Hematopoietic multipotent progenitor cell (in vitro differentiated cells): ENCODE data around the gene EIF2B2. TPM values are rescaled to one million over a fixed set of nuclear protein-coding genes. Genes with fewer than 3 reads are reported as not detected.

ENCODE experiments used
- DNase-seq, 3 donors: peaks; one replicate each; pipeline ENCODE4 v3.0.0-alpha.2; 2011 to 2015; ENCODE audit warnings: low read depth in 2 of 3, low spot score in 2 of 3
- total RNA-seq: library from RNA; depleted of rRNA; stranded (reverse); fragments of >200 nt; gene quantifications from one replicate; pipeline ENCODE4 v1.2.3, GENCODE V29; 2012

EIF2B2 gene
- total RNA-seq, 1 donor: 45.5 TPM

GRCh38 chr14:74973003-74973653, 29.6 kb upstream of the EIF2B2 start:
- DNase-seq: peak in 2 of 3 donors; percentile 65 to 81

- no peak for DNase-seq
These were observed 28.8 kb upstream of the EIF2B2 start for GRCh38 chr14:74973905-74974363.

GRCh38 chr14:74974364-74975058, 28.2 kb upstream of the EIF2B2 start:
- DNase-seq: no peak

- no peak for DNase-seq
These were observed 27.5 kb upstream of the EIF2B2 start for GRCh38 chr14:74975059-74975810.

GRCh38 chr14:74976264-74977113, 26.2 kb upstream of the EIF2B2 start:
- DNase-seq: no peak

GRCh38 chr14:74977164-74977900, 25.4 kb upstream of the EIF2B2 start:
- no peak for DNase-seq

- DNase-seq: no peak
These were observed 24.8 kb upstream of the EIF2B2 start for GRCh38 chr14:74977901-74978385.

- no peak for DNase-seq
These were observed 24.2 kb upstream of the EIF2B2 start for GRCh38 chr14:74978416-74978947.

GRCh38 chr14:74979029-74979428, 23.7 kb upstream of the EIF2B2 start:
- no peak for DNase-seq

- no peak for DNase-seq
These were observed 23.0 kb upstream of the EIF2B2 start for GRCh38 chr14:74979442-74980397.

GRCh38 chr14:74980398-74980730, 22.4 kb upstream of the EIF2B2 start:
- no peak for DNase-seq

- DNase-seq: no peak
These were observed 21.8 kb upstream of the EIF2B2 start for GRCh38 chr14:74980731-74981461.

GRCh38 chr14:74981462-74981782, 21.3 kb upstream of the EIF2B2 start:
- no peak for DNase-seq

GRCh38 chr14:74981833-74982232, 20.9 kb upstream of the EIF2B2 start:
- DNase-seq: no peak

GRCh38 chr14:74982661-74983060, 20.1 kb upstream of the EIF2B2 start:
- DNase-seq: no peak

GRCh38 chr14:74983343-74983742, 19.4 kb upstream of the EIF2B2 start:
- no peak for DNase-seq

GRCh38 chr14:74984236-74985027, 18.3 kb upstream of the EIF2B2 start:
- no peak for DNase-seq

- no peak for DNase-seq
These were observed 17.8 kb upstream of the EIF2B2 start for GRCh38 chr14:74985028-74985310.
